GM23338 (cell line): ENCODE results near the gene TINCR. TPM values are rescaled to one million over a fixed set of nuclear protein-coding genes. Genes with fewer than 3 reads are reported as not detected.

Source experiments
- ATAC-seq: fragments of 200-7000 bp; cut with Tn5 transposase; 3 replicates; pipeline ENCODE4 v1.9.1; 2020
- DNase-seq: peaks from one replicate; pipeline ENCODE4 v3.0.0-alpha.2; 2015; ENCODE audit warnings: low spot score
- H2AFZ ChIP-seq: fragments of 200-600 bp; sonication (generic); 2 replicates; pipeline ENCODE4 v1.8.0; 2016; ENCODE audit warnings: antibody characterized with exemption, mild to moderate bottlenecking, moderate library complexity
- H3F3A ChIP-seq: fragments of 200-600 bp; sonication (generic); replicated peaks from 2 replicates; pipeline ENCODE4 v1.8.0; 2017; ENCODE audit warnings: antibody characterized with exemption, mixed run types, low read depth
- H3K27ac ChIP-seq: fragments of 200-600 bp; sonication (generic); 2 replicates; pipeline ENCODE4 v1.6.1; 2016; ENCODE audit warnings: low read depth
- H3K27me3 ChIP-seq: fragments of 200-600 bp; sonication (generic); 2 replicates; pipeline ENCODE4 v1.8.0; 2016; ENCODE audit warnings: mild to moderate bottlenecking, mixed run types, moderate library complexity; ENCODE audit not compliant: insufficient read depth
- H3K36me3 ChIP-seq: fragments of 200-600 bp; sonication (generic); 2 replicates; pipeline ENCODE4 v1.8.0; 2016; ENCODE audit warnings: mild to moderate bottlenecking; ENCODE audit not compliant: insufficient read depth
- H3K4me1 ChIP-seq: fragments of 200-600 bp; sonication (generic); 2 replicates; pipeline ENCODE4 v1.8.0; 2016; ENCODE audit warnings: mild to moderate bottlenecking, moderate library complexity; ENCODE audit not compliant: insufficient read depth
- H3K4me2 ChIP-seq: fragments of 200-600 bp; sonication (generic); 2 replicates; pipeline ENCODE4 v1.7.1; 2017; ENCODE audit warnings: mixed run types
- H3K4me3 ChIP-seq: fragments of 200-600 bp; sonication (generic); 2 replicates; pipeline ENCODE4 v1.6.1; 2016; ENCODE audit warnings: mixed run types
- H3K79me2 ChIP-seq: fragments of 200-600 bp; sonication (generic); replicated peaks from 2 replicates; pipeline ENCODE4 v1.8.0; 2017; ENCODE audit warnings: mild to moderate bottlenecking; ENCODE audit not compliant: insufficient read depth
- H3K9me2 ChIP-seq: fragments of 200-600 bp; sonication (generic); 2 replicates; pipeline ENCODE4 v1.8.0; 2017; ENCODE audit not compliant: insufficient read depth
- H4K20me1 ChIP-seq: fragments of 200-600 bp; sonication (generic); replicated peaks from 2 replicates; pipeline ENCODE4 v1.8.0; 2017; ENCODE audit warnings: mild to moderate bottlenecking; ENCODE audit not compliant: insufficient read depth
- H3K27ac Mint-ChIP-seq: 2 replicates; pipeline ENCODE4 v1.8.0; 2020; ENCODE audit warnings: inconsistent platforms, mild to moderate bottlenecking, moderate library complexity, mixed read lengths
- H3K27me3 Mint-ChIP-seq: 3 replicates; pipeline ENCODE4 v1.8.0; 2022; ENCODE audit warnings: low read depth, mild to moderate bottlenecking, moderate library complexity, mixed read lengths, inconsistent platforms; ENCODE audit not compliant: insufficient read depth, poor library complexity
- H3K36me3 Mint-ChIP-seq: 3 replicates; pipeline ENCODE4 v1.8.0; 2021; ENCODE audit warnings: low read depth, mild to moderate bottlenecking, inconsistent platforms, moderate library complexity, mixed read lengths
- H3K4me1 Mint-ChIP-seq: 3 replicates; pipeline ENCODE4 v1.8.0; 2020; ENCODE audit warnings: mild to moderate bottlenecking, inconsistent platforms, mixed read lengths
- H3K4me3 Mint-ChIP-seq: 3 replicates; pipeline ENCODE4 v1.8.0; 2021; ENCODE audit warnings: moderate library complexity, mild to moderate bottlenecking, inconsistent platforms, mixed read lengths
- H3K9me3 Mint-ChIP-seq: 3 replicates; pipeline ENCODE4 v1.8.0; 2020; ENCODE audit warnings: moderate library complexity, mild to moderate bottlenecking, inconsistent platforms, mixed read lengths
- CREB1 ChIP-seq: fragments of 250-450 bp; sonication (Bioruptor Pico); IDR thresholded peaks from 2 replicates; pipeline ENCODE4 v1.5.0; 2020; ENCODE audit warnings: low read depth, mild to moderate bottlenecking, moderate library complexity
- EZH2phosphoT487 ChIP-seq: fragments of 200-600 bp; sonication (generic); IDR thresholded peaks from one replicate; pipeline ENCODE4 v1.8.1; 2018; ENCODE audit warnings: antibody characterized with exemption; ENCODE audit not compliant: unreplicated experiment
- POLR2AphosphoS5 ChIP-seq: IDR thresholded peaks from 2 replicates; pipeline ENCODE4 v1.6.1; 2016; ENCODE audit warnings: antibody characterized with exemption, low read depth
- STAT1 ChIP-seq: IDR thresholded peaks from one replicate; pipeline ENCODE4 v1.6.1; 2016; ENCODE audit warnings: antibody characterized with exemption; ENCODE audit not compliant: unreplicated experiment
- ZNF114 ChIP-seq: fragments of 250-450 bp; sonication (Bioruptor Pico); IDR thresholded peaks from 2 replicates; pipeline ENCODE4 v1.5.0; 2020; ENCODE audit warnings: mild to moderate bottlenecking, moderate library complexity
- ZNF331 ChIP-seq: fragments of 250-450 bp; sonication (Bioruptor Pico); IDR thresholded peaks from 2 replicates; pipeline ENCODE4 v1.5.0; 2020; ENCODE audit warnings: low read depth, mild to moderate bottlenecking, moderate library complexity
- ZNF462 ChIP-seq: fragments of 250-450 bp; sonication (Bioruptor Pico); IDR thresholded peaks from 2 replicates; pipeline ENCODE4 v1.5.0; 2020; ENCODE audit warnings: mild to moderate bottlenecking, moderate library complexity
- polyA plus RNA-seq: library from polyadenylated mRNA; unstranded; fragments of >200 nt; fragmentation: Nextera tagmentation; extraction: Ambion mirVana; gene quantifications from 2 replicates; pipeline ENCODE4 v1.2.1, GENCODE V29; 2016
- total RNA-seq: library from RNA; depleted of rRNA; stranded (reverse); fragments of >200 nt; shearing (Covaris generic); gene quantifications from 2 replicates; pipeline ENCODE4 v1.2.3, GENCODE V29; 2014

TINCR gene
- total and polyA plus RNA-seq, 2 experiments from 2014 or later, result 0.42 to 0.97 TPM

- TF ChIP-seq POLR2AphosphoS5, result no peak
- no peak for TF ChIP-seq STAT1
- TF ChIP-seq ZNF331 (CRISPR knock-in tag), result no peak
- TF ChIP-seq CREB1 (CRISPR knock-in tag), result no peak
- no peak for TF ChIP-seq EZH2phosphoT487
- no peak for TF ChIP-seq ZNF114 (CRISPR knock-in tag)
Observed at GRCh38 chr19:5579697-5580096, 11.9 kb upstream of the TINCR start (continued).

GRCh38 chr19:5579286-5579685, 11.5 kb upstream of the TINCR start:
- Histone ChIP-seq H3K79me2 (no peaks in the 10 kb centered on the region), H3K9me2 (no peaks in the 10 kb centered on the region), H3K4me2 (no peak overlapping the region), H3K27ac (no peak overlapping the region), H4K20me1 (no peaks in the 10 kb centered on the region), H3K36me3 (no peaks in the 10 kb centered on the region), H2AFZ (no peak overlapping the region), H3K4me1 (no peaks in the 10 kb centered on the region), H3K4me3 (no peak overlapping the region), H3K27me3 (no peaks in the 10 kb centered on the region), H3F3A (no peaks in the 10 kb centered on the region)
- Mint-ChIP-seq H3K27ac (no peak overlapping the region), H3K4me3 (no peak overlapping the region), H3K4me1 (peaks cover 11% of the 10 kb centered on the region), H3K9me3 (no peaks in the 10 kb centered on the region), H3K36me3 (no peaks in the 10 kb centered on the region), H3K27me3 (peaks cover 10% of the 10 kb centered on the region)
- ATAC-seq (no peak), DNase-seq (no peak)
- TF ChIP-seq ZNF462 (CRISPR knock-in tag), result no peak
- TF ChIP-seq STAT1, result no peak
- no peak for TF ChIP-seq CREB1 (CRISPR knock-in tag)
